HG03066 (cell line): ENCODE results near the gene BMP2.
A peak's percentile ranks its signal among the peaks of the same experiment; 100 is the strongest.

Source experiments
- ATAC-seq: cut with Tn5 transposase; IDR thresholded peaks from one replicate; pipeline ENCODE4 v1.9.1; 2021; ENCODE audit warnings: low read depth; ENCODE audit not compliant: unreplicated experiment

The BMP2 gene

DNA sequence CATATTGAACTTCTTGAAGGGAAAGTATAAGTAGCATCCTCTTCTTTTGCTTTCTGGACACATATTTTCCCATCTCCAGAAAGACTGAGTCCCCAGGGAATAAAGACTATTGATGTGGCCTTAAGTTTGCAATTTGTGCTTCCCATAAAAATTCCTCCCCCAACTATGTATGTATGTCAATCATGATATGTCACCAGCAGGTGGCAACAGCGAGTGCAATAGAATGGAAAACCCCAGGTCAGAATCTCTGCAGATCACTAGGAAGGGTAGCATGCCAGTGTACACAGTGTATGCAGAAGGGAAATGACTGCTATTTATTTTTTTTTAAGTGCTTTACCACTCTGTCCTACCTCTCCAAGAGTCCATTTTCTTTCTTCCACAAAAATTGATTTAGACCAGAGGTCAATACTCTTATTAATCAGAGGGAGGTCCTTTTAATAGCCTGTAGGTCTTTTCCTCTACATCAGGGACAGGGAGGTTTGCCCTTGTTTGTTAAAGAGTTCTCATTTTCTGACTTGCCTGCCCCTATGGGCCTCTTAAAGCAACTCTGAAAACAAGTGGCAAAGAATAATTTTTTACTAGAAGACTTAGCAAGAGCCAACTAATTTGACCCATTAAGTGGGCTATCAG lies 61.4 kb downstream of the BMP2 start:
- ATAC-seq: peak; percentile 95

DNA sequence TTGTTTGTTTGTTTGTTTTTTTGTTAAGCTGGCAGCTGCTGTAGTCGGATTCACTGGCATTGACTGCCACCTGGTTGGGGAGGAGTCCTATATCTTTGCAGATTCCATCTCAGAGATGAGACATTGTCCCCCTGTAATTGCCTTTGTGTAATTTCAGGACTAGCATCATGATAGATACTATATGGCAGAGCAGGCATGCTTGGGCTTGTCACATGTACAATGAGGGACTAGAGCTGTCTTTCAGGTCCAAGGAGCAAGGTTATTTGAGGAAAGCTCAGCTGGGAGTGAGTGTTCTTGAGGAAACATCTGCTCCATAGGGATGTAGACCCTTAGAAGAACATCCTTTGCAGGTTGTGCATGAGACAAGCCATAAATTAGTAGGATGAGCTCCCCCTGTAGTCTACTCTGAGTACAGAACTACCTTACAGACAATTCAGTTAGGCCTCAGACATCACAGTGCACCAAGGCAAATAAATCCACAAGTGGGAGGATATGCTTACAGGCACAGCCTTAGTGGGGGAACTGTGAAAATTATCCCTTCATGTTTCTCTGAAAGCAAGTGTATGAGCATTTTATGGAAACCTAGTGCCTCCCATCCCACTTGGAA lies 62.1 kb downstream of the BMP2 start:
- ATAC-seq: no peak
